ENCODE results near the gene ZSCAN23. TPM values are rescaled to one million over a fixed set of nuclear protein-coding genes. Genes with fewer than 3 reads are reported as not detected.
A peak's percentile ranks its signal among the peaks of the same experiment; 100 is the strongest.
"Not testable (repeated sequence)": the region's sequence is repeated elsewhere in the genome, so short reads cannot be mapped to it uniquely, and the experiment has no call there.

The ZSCAN23 gene
- polyA plus RNA-seq (ENCODE audit: insufficient read length) = 6.7 TPM

DNA sequence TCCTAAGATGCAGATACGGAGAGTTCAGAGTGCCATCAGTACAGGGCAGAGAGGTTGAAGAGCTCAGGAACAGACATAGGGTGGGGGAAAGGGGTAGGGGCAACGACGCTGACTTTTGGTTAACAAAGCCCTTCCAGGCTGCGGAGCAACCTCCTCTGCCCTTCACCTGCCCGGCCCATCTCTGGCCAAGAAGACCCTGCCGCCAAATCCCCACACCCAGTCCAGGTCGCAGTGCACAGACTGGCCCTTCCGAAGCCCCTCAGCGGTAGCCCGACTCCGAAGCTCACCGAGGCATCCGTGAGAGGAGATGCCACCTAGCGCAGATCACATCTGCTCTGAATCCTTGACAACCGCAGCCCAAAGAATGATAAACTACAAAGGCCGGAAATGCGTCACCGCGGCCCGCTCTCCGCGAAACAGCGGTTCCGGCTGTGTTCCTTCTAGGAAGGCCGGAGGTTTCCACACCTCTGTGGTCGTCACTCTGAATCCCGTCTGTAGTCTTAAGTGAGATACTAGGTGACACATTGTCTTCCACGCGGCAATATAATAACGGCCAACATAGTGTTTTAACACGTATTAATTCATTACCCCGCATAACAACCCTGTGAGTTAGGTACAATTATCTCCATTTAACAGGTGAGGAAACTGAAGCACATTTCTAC, at the start of gene ZSCAN23:
Gene ZSCAN23 (minus strand): TSS at position 380 of the 662 bp plus-strand sequence. CDS start 7,225 bp downstream, outside the sequence.
- DNase-seq = peak; percentile 81

GRCh38 chr6:28491984-28492317, 48.7 kb upstream of the ZSCAN23 start:
- no peak for DNase-seq

DNA sequence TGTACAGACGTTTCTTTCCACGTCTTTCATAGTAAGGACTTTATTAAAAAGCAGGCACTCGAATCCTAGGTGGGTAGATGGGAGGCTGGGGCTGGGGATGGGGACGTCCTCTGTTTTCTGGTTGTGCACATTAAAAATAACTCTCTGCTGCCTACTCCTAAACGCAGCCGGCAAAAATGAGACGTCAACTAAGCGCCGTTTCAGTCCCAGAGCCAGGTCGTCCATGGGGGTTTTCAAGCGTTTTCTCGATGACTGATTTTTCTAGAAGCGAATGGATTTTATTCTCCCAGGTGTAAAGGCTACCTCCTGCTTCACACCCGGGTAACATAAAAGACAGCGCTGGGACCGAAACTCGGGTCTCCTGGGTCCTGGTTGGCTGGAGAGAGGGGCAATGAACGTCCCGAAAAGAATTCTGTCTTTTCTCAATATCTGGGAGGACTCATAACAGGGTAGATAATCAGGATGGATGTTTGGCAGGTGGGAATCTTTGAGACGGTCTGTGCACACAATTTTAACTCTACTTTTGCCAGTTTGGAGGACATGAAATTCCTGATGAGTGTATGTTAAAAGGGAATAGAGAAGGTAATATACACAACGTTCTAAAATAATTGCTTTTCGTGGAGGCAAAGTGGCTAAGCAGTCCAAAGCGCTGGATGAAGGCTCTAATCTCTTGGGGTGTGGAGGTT, 47.1 kb upstream of the ZSCAN23 start:
- DNase-seq = no peak

DNA sequence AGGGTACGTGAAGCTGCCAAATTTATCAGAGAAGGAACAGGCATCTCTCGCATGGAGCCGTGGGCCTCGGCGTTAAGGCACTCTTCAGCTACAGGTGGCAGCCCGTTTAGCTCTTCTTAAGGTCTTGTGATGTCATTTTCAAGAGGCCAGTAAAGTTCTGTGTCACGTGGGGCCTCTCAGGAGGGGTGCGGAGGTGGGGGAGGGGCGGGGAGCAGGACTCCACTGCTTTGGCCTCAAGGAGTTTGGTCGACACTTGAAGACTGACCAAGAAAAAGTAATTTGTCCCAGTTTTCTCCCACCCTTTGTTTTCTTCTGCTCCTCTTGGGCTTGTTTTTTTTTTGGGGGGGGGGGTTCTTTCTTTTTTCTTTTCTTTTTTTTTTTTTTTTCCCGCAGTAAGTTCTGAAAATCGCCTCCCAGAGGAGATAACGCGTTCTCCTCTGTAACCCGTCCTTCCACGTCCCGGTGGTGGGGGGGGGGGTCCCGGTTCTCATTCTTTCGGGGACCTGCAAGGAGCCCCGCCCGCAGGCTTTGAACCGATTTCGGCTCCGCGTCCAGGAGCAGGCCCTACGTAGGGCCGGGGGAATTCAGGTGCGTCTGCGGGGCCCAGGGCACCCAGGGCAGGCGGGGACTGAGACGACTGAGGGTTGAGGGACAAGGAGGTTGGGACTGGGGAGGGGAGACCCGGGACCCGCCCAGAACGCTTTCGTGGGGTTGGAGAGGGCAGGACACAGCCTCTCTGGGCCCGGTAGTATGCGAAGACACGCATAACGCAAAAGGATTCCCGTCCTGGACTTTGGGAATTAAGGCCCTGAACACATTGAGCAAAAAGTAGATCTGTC, 46.3 kb upstream of the ZSCAN23 start:
- DNase-seq = peak; percentile 60

DNA sequence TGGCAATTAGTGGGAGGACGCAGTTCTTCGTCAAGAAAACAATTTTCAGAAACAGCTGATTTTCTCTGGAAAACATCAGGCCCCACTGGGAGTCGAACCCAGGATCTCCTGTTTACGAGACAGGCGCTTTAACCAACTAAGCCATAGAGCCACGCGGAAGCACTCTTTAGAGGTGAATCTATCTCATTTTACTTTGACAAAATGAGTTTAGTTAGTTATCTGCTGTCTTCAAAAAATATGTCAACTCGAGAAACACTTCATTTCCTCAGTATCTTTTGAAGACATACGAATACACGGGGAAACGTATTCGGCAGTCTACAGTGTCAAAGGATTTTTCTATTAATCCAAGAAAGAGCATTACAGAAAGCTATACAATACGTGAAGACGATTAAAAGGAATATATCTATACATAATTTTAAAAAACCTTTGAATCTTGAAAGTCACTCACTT, 45.6 kb upstream of the ZSCAN23 start:
- peak; percentile 34 for DNase-seq

DNA sequence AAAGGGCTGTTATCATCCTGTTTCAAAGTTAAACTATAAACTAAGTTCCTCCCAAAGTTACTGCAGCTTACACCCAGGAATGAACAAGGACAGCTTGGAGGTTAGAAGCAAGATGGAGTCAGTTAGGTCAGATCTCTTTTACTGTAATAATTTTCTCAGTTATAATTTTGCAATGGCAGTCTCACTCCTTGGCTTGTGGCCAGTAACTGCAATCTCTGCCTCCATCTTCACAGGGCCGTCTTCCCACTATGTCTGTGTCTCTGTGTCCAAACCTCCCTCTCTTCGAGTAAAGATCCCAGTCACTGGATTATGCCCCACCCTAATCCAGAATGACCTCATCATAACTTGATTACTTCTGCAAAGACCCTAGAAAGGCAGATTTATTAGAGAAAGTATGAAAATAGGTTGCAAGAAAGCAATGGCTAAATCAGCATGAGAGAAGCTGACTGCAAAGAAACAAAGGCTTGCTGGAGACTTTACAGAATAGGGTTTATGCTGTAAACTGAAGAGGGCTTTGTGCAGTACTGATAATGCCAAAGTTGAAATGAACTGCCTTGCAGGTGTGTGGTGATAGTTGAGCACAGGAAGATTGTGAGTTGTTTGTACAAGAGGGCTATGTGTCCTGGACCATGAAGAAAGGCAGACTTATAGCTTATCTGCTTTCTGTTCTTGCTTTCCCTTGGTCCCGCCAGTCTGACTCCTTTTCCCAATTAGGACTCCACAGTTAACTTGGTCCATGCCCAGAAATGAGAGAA, 43.9 kb upstream of the ZSCAN23 start:
- no peak for DNase-seq

DNA sequence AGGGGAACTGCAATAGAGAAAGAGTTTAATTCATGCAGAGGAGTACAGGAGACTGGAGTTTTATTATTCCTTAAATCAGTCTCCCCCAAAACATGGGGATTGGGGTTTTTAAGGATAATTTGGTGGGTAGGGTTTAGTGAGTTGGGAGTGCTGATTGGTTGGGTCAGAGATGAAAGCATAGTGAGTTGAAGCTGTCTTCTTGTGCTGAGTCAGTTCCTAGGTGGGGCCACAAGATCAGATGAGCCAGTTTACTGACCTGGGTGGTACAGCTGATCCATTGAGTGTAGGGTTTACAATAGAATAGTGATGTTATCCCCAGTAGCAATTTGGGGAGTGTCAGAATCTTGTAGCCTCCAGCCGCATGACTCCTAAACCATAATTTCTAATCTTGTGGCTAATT, 43.2 kb upstream of the ZSCAN23 start:
- DNase-seq = no peak

- DNase-seq = no peak
These were observed 42.2 kb upstream of the ZSCAN23 start for GRCh38 chr6:28485482-28485881.

- no peak for DNase-seq
These were observed 37.1 kb upstream of the ZSCAN23 start for GRCh38 chr6:28480253-28480932.

DNA sequence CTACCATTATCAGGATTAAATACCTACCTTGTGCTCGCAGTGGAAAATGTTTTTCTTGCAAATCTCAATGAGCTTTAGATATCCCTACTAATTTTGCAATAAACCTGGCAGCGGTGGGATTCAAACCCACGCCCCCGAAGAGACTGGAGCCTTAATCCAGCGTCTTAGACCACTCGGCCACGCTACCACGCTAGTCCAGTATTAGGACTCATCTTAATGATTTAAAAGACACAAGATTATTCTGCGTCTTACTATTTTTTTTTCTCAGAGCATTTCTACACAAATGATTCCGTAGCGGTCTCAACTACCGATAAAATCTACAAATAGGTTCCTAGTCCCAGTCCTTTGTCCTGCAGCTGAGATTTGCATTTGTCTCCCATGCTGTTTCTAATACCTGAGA, 35.2 kb upstream of the ZSCAN23 start:
- DNase-seq = no peak

DNA sequence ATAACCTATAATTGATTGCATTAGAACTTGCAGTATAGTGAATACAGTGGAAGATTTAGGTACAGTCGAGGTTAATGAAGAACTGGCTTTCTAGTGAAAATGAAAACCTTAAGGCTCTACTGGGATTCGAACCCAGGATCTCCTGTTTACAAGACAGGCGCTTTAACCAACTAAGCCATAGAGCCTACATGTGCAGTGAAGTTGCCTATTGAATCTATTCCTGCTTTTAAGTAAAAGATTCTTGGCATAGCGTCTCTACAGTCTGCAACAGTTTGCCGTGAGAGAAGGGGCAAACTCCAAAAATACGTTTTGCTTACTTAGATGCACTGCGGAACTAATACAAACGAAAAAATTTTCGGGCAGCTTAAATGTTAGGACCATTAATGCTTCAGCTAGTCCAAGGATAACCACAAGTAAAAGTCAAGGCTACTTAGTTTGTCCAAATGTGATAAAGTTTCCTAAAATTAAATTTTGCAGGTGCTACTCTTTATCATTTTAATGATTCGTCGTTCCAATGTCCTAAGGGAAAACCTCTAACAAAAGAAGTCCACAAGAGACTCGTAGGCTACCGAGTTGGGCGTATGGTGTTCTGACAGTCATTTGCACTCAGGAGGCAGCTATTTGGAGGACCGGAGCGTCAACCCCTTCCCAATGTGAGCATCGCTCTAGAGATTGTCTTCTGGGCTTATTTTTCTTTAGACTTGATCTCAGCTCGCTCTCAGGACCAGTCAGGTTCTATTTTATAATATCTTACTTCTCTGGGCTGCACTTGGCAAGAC, 31.3 kb upstream of the ZSCAN23 start:
- peak; percentile 11 for DNase-seq

DNA sequence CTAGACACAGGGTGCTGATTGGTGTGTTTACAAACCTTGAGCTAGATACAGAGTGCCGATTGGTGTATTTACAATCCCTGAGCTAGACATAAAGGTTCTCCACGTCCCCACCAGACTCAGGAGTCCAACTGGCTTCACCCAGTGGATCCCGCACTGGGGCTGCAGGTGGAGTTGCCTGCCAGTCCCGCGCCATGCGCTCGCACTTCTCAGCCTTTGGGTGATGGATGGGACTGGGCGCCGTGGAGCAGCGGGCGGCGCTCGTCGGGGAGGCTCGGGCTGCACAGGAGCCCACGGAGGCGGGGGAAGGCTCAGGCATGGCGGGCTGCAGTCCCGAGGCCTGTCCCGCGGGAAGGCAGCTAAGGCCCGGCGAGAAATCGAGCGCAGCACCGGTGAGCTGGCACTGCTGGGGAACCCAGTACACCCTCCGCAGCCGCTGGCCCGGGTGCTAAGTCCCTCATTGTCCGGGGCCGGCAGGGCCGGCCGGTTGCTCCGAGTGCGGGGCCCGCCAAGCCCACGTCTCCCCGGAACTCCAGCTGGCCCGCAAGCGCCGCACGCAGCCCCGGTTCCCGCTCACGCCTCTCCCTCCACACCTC, 26.0 kb upstream of the ZSCAN23 start:
- not testable (repeated sequence) for DNase-seq

DNA sequence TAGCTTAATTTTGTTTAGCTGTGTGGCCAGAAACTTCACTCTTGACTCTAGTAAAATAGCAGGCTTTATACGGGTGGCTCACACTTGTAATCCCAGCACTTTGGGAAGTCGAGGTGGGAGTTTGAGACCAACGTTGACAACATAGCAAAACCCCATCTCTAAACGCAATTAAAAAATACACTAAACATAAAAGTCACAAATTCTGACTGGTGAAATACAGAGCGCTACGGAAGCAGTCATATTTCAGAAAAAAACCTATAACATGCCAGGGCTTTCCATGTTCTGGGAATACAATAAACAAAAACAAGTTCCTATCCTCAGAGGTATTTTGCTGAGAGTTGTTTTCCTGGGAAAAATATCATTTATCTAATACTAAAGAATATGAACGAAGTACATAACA, 24.8 kb upstream of the ZSCAN23 start:
- DNase-seq = no peak

DNA sequence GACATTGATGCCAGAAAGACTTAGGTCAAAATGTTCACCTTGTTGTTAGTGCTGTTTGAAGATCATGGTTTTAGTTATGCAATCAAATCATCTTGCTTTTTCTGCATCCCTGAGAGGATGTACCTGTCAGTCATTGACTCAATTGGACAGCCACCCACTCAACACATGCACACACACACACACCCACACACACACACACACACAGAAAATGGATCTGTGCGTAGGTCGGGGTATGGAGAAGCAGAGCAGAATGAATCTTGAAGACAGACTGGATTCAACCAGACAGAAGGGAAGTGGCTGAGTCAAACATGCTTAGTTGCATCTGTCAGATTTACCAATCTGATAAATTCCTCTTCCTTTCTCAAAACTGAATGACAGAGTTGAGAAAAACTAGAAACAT, 19.1 kb upstream of the ZSCAN23 start:
- no peak for DNase-seq

DNA sequence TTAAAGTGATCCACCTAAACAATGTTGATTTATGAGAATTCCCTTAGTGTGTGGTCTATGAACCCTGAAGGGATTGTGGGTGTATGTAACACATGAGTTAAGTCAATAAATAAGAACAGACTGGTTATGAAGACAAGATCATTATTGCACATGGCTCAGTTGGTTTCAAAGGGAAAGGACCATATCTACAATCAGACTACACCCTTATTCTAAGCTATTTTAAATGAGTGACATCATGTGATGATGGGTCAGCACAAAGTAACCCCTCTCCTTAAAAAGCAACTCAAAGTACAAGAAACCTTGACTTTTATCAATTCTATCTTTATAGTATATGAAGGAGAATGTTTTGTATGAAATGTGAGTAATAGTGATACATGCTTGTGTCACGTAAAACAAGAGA, 15.3 kb upstream of the ZSCAN23 start:
- DNase-seq = no peak

GRCh38 chr6:28449056-28449455, 5.8 kb upstream of the ZSCAN23 start:
- no peak for DNase-seq

- DNase-seq = not testable (repeated sequence)
These were observed 4.2 kb upstream of the ZSCAN23 start for GRCh38 chr6:28447512-28447906.

DNA sequence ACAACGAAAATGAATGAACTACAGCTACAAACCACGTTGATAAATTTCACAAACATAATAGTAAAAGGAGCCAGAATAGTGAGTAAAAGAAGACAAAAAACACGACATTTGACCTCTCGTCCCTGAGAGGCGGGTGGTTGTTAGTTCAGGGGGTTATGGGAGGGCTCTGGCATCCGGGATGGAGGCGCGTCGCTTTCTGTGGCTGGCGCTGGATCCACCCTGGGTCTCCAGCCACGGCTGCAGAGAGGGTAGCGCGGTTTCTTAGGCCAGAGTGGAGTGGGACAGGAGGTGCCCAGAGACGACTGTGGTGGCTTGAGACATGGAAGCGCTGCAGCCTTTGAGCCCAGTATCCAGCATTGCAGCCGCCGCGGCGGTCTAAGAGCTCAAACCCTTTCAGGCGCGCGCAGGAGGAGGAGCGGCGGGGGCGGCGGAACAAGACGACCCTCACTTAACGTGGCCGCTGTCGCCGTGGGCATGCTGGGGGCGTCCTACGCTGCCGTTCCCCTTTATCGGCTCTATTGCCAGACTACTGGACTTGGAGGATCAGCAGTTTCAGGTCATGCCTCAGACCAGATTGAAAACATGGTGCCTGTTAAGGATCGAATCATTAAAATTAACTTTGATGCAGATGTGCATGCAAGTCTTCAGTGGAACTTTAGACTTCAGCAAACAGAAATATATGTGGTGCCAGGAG, 3.7 kb upstream of the ZSCAN23 start:
- no peak for DNase-seq

DNA sequence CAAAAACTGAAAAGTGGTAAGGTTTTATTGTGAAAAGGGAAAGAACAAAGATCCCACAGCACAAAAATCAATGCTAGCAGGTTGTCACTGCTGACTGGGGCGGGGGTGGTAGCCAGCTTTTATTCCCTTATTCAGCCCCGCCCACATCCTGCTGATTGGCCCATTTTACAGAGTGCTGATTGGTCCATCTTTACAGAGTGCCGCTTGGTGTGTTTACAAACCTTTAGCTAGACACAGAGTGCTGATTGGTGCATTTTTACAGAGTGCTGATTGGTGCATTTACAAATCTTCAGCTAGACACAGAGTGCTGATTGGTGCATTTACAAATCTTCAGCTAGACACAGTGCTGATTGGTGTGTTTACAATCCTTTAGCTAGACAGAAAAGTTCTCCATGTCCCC, 1.5 kb upstream of the ZSCAN23 start:
- not testable (repeated sequence) for DNase-seq

DNA sequence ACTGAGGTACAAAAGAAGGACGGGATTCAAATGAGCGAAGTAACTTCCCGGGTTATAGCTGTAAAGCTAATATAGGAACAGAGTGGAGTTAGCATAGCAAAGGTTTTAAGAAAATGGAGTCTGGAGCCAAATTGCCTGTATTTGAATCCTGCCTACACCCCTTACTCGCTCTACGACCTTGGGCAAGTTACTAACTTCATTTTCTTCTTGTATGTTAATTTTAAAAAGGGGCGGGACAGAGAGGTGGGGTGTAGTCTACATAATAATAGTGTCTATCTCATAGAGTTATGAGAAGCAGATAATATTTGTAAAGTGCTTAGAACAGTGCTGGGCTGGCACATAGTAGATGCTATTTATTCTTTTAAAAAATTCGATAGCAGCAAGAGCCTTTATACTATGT, 705 bp downstream of the ZSCAN23 start:
- no peak for DNase-seq
